Measurements from ENCODE around the gene NINL. TPM values are rescaled to one million over a fixed set of nuclear protein-coding genes. Genes with fewer than 3 reads are reported as not detected.
A peak's percentile ranks its signal among the peaks of the same experiment; 100 is the strongest.

NINL gene
- total and polyA plus RNA-seq, 4 donors, result 1.9 to 3.6 (median 2.8) TPM

DNA sequence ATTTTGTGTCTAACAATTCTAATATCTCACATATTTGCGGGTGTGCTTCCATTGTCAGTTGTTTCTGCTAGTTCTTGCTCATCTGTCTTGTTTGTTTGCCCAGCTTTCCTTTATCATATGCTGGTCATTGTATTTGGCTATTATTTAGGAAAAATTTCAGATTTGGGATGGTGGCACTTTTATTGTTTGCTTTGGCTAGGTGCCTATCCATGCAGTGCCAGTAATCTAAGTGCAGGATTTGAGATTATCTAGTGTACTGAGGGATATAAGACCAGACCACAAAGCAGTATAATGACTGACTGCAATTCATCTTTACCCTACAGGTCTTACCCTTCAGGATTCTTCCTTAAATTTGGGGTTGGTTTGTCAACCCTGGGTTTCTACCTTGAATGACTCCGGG is 63.9 kb downstream of the NINL start:
- no peak for DNase-seq (ENCODE audit: low spot score)
- Histone ChIP-seq H3K4me1 (ENCODE audit: control insufficient read depth in 4 of 4, insufficient read depth in 4 of 4, low read length in 3 of 4) (peaks cover 0 to 9% (median 7%) of the 10 kb centered on the region in 4 donors), H3K27me3 (ENCODE audit: control insufficient read depth in 4 of 4, insufficient read depth in 4 of 4, low read length in 3 of 4) (no peaks in the 10 kb centered on the region), H3K9me3 (ENCODE audit: control insufficient read depth in 4 of 4, low read length in 3 of 4) (no peaks in the 10 kb centered on the region), H3K4me3 (ENCODE audit: low read depth in 1 of 3, low read length in 3 of 3) (no peak overlapping the region), H3K36me3 (ENCODE audit: control insufficient read depth in 4 of 4, insufficient read depth in 3 of 4, low read depth in 1 of 4, low read length in 3 of 4) (peaks cover 0 to 18% (median 5%) of the 10 kb centered on the region in 4 donors), H3K9ac (ENCODE audit: low read depth in 1 of 2, low read length in 2 of 2) (no peak overlapping the region), H3K27ac (ENCODE audit: low read depth in 1 of 2, low read length in 2 of 2) (no peak overlapping the region)
- 75% methylated on average over 2 of the region's 2 CpGs for WGBS
- TF ChIP-seq YY1 (IDR thresholded peaks at IDR 0.05) (no peak), SP1 (IDR thresholded peaks at IDR 0.05) (peak; percentile 12), RXRA (IDR thresholded peaks at IDR 0.05) (peak in 1 of 2 donors; percentile 4), NR2F2 (IDR thresholded peaks at IDR 0.05) (no peak), TAF1 (conservative IDR thresholded peaks at IDR 0.05) (no peak)

DNA sequence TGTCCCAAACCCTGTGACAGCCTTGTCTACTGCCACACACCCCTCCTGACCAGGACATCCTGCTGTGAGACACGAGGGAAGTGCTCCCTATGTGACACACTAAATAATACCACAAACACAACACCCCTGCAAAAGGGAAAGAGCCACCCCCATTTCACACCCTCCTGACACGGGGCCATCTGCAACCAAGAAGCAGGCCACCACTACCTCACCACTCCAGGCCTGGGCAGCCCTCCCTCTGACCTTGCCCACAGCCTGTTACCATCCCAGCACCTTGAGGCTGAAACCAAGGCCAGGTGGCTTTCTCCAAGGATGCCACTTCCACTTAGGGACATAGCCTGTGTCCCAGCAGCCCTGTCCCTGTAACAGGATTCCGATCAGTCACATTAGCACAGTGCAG is 68.2 kb downstream of the NINL start:
- TF ChIP-seq MAX (IDR thresholded peaks at IDR 0.05) (no peak), RAD21 (IDR thresholded peaks at IDR 0.05) (no peak)
- TF ChIP-seq, protein P1, sequence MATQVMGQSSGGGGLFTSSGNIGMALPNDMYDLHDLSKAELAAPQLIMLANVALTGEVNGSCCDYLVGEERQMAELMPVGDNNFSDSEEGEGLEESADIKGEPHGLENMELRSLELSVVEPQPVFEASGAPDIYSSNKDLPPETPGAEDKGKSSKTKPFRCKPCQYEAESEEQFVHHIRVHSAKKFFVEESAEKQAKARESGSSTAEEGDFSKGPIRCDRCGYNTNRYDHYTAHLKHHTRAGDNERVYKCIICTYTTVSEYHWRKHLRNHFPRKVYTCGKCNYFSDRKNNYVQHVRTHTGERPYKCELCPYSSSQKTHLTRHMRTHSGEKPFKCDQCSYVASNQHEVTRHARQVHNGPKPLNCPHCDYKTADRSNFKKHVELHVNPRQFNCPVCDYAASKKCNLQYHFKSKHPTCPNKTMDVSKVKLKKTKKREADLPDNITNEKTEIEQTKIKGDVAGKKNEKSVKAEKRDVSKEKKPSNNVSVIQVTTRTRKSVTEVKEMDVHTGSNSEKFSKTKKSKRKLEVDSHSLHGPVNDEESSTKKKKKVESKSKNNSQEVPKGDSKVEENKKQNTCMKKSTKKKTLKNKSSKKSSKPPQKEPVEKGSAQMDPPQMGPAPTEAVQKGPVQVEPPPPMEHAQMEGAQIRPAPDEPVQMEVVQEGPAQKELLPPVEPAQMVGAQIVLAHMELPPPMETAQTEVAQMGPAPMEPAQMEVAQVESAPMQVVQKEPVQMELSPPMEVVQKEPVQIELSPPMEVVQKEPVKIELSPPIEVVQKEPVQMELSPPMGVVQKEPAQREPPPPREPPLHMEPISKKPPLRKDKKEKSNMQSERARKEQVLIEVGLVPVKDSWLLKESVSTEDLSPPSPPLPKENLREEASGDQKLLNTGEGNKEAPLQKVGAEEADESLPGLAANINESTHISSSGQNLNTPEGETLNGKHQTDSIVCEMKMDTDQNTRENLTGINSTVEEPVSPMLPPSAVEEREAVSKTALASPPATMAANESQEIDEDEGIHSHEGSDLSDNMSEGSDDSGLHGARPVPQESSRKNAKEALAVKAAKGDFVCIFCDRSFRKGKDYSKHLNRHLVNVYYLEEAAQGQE (IDR thresholded peaks at IDR 0.05), result no peak

GRCh38 chr20:25514747-25515340 is 70.5 kb downstream of the NINL start:
- H3K36me3 ChIP-seq (ENCODE audit: control insufficient read depth in 4 of 4, insufficient read depth in 3 of 4, low read depth in 1 of 4, low read length in 3 of 4), result peaks cover 1 to 44% (median 18%) of the 10 kb centered on the region in 4 donors
- H3K27ac ChIP-seq (ENCODE audit: low read depth in 1 of 2, low read length in 2 of 2), result no peak overlapping the region
- TF ChIP-seq EGR1 (IDR thresholded peaks at IDR 0.05; ENCODE audit: low read depth in 2 of 2) (no peak), FOXA2 (IDR thresholded peaks at IDR 0.05) (no peak), RAD21 (IDR thresholded peaks at IDR 0.05) (no peak), HNF4A (conservative IDR thresholded peaks at IDR 0.05) (no peak), YY1 (IDR thresholded peaks at IDR 0.05) (no peak), JUND (IDR thresholded peaks at IDR 0.05) (no peak), MAX (IDR thresholded peaks at IDR 0.05) (no peak), NR2F2 (IDR thresholded peaks at IDR 0.05) (no peak), RXRA (IDR thresholded peaks at IDR 0.05) (no peak), GABPA (IDR thresholded peaks at IDR 0.05 in 1 of 2, conservative IDR thresholded peaks at IDR 0.05 in 1 of 2) (no peak)
- TF ChIP-seq, protein P2, sequence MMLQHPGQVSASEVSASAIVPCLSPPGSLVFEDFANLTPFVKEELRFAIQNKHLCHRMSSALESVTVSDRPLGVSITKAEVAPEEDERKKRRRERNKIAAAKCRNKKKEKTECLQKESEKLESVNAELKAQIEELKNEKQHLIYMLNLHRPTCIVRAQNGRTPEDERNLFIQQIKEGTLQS (IDR thresholded peaks at IDR 0.05), result no peak
- TF ChIP-seq, protein P3, sequence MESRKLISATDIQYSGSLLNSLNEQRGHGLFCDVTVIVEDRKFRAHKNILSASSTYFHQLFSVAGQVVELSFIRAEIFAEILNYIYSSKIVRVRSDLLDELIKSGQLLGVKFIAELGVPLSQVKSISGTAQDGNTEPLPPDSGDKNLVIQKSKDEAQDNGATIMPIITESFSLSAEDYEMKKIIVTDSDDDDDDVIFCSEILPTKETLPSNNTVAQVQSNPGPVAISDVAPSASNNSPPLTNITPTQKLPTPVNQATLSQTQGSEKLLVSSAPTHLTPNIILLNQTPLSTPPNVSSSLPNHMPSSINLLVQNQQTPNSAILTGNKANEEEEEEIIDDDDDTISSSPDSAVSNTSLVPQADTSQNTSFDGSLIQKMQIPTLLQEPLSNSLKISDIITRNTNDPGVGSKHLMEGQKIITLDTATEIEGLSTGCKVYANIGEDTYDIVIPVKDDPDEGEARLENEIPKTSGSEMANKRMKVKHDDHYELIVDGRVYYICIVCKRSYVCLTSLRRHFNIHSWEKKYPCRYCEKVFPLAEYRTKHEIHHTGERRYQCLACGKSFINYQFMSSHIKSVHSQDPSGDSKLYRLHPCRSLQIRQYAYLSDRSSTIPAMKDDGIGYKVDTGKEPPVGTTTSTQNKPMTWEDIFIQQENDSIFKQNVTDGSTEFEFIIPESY (IDR thresholded peaks at IDR 0.05), result no peak
- TF ChIP-seq, protein P1 (IDR thresholded peaks at IDR 0.05), result no peak
- no peaks in the 10 kb centered on the region for H3K4me1 ChIP-seq (ENCODE audit: control insufficient read depth in 4 of 4, insufficient read depth in 4 of 4, low read length in 3 of 4)
- peaks cover 3 to 15% (median 7%) of the 10 kb centered on the region in 4 donors for H3K9me3 ChIP-seq (ENCODE audit: control insufficient read depth in 4 of 4, low read length in 3 of 4)
- no peak overlapping the region for H3K9ac ChIP-seq (ENCODE audit: low read depth in 1 of 2, low read length in 2 of 2)
- H3K4me3 ChIP-seq (ENCODE audit: low read depth in 1 of 3, low read length in 3 of 3), result no peak overlapping the region
- WGBS, result 98% methylated on average over 2 of the region's 2 CpGs
- no peak for DNase-seq (ENCODE audit: low spot score)
- H3K27me3 ChIP-seq (ENCODE audit: control insufficient read depth in 4 of 4, insufficient read depth in 4 of 4, low read length in 3 of 4), result no peaks in the 10 kb centered on the region

More for the DNA sequence above, 68.2 kb downstream of the NINL start:
- peaks cover 1 to 30% (median 12%) of the 10 kb centered on the region in 4 donors for H3K36me3 ChIP-seq (ENCODE audit: control insufficient read depth in 4 of 4, insufficient read depth in 3 of 4, low read depth in 1 of 4, low read length in 3 of 4)
- H3K27me3 ChIP-seq (ENCODE audit: control insufficient read depth in 4 of 4, insufficient read depth in 4 of 4, low read length in 3 of 4), result no peaks in the 10 kb centered on the region
- H3K9me3 ChIP-seq (ENCODE audit: control insufficient read depth in 4 of 4, low read length in 3 of 4), result peaks cover 3 to 15% (median 7%) of the 10 kb centered on the region in 4 donors
- H3K4me3 ChIP-seq (ENCODE audit: low read depth in 1 of 3, low read length in 3 of 3), result no peak overlapping the region
- WGBS, result 89% methylated on average over 3 of the region's 3 CpGs
- no peak overlapping the region for H3K27ac ChIP-seq (ENCODE audit: low read depth in 1 of 2, low read length in 2 of 2)
- no peak overlapping the region for H3K9ac ChIP-seq (ENCODE audit: low read depth in 1 of 2, low read length in 2 of 2)
- DNase-seq (ENCODE audit: low spot score), result no peak
- H3K4me1 ChIP-seq (ENCODE audit: control insufficient read depth in 4 of 4, insufficient read depth in 4 of 4, low read length in 3 of 4), result peaks cover 0 to 5% (median 4%) of the 10 kb centered on the region in 4 donors

All from liver (tissue), 9 donors.